GM23338 (cell line): Measurements from ENCODE around the gene ZMAT3. TPM values are rescaled to one million over a fixed set of nuclear protein-coding genes. Genes with fewer than 3 reads are reported as not detected.

Experiments
- ATAC-seq: fragments of 200-7000 bp; cut with Tn5 transposase; 3 replicates; pipeline ENCODE4 v1.9.1; 2020
- DNase-seq: peaks from one replicate; pipeline ENCODE4 v3.0.0-alpha.2; 2015; ENCODE audit warnings: low spot score
- H2AFZ ChIP-seq: fragments of 200-600 bp; sonication (generic); 2 replicates; pipeline ENCODE4 v1.8.0; 2016; ENCODE audit warnings: antibody characterized with exemption, mild to moderate bottlenecking, moderate library complexity
- H3F3A ChIP-seq: fragments of 200-600 bp; sonication (generic); replicated peaks from 2 replicates; pipeline ENCODE4 v1.8.0; 2017; ENCODE audit warnings: antibody characterized with exemption, mixed run types, low read depth
- H3K27ac ChIP-seq: fragments of 200-600 bp; sonication (generic); 2 replicates; pipeline ENCODE4 v1.6.1; 2016; ENCODE audit warnings: low read depth
- H3K27me3 ChIP-seq: fragments of 200-600 bp; sonication (generic); 2 replicates; pipeline ENCODE4 v1.8.0; 2016; ENCODE audit warnings: mild to moderate bottlenecking, mixed run types, moderate library complexity; ENCODE audit not compliant: insufficient read depth
- H3K36me3 ChIP-seq: fragments of 200-600 bp; sonication (generic); 2 replicates; pipeline ENCODE4 v1.8.0; 2016; ENCODE audit warnings: mild to moderate bottlenecking; ENCODE audit not compliant: insufficient read depth
- H3K4me1 ChIP-seq: fragments of 200-600 bp; sonication (generic); 2 replicates; pipeline ENCODE4 v1.8.0; 2016; ENCODE audit warnings: mild to moderate bottlenecking, moderate library complexity; ENCODE audit not compliant: insufficient read depth
- H3K4me2 ChIP-seq: fragments of 200-600 bp; sonication (generic); 2 replicates; pipeline ENCODE4 v1.7.1; 2017; ENCODE audit warnings: mixed run types
- H3K4me3 ChIP-seq: fragments of 200-600 bp; sonication (generic); 2 replicates; pipeline ENCODE4 v1.6.1; 2016; ENCODE audit warnings: mixed run types
- H3K79me2 ChIP-seq: fragments of 200-600 bp; sonication (generic); replicated peaks from 2 replicates; pipeline ENCODE4 v1.8.0; 2017; ENCODE audit warnings: mild to moderate bottlenecking; ENCODE audit not compliant: insufficient read depth
- H3K9me2 ChIP-seq: fragments of 200-600 bp; sonication (generic); 2 replicates; pipeline ENCODE4 v1.8.0; 2017; ENCODE audit not compliant: insufficient read depth
- H4K20me1 ChIP-seq: fragments of 200-600 bp; sonication (generic); replicated peaks from 2 replicates; pipeline ENCODE4 v1.8.0; 2017; ENCODE audit warnings: mild to moderate bottlenecking; ENCODE audit not compliant: insufficient read depth
- H3K27ac Mint-ChIP-seq: 2 replicates; pipeline ENCODE4 v1.8.0; 2020; ENCODE audit warnings: inconsistent platforms, mild to moderate bottlenecking, moderate library complexity, mixed read lengths
- H3K27me3 Mint-ChIP-seq: 3 replicates; pipeline ENCODE4 v1.8.0; 2022; ENCODE audit warnings: low read depth, mild to moderate bottlenecking, moderate library complexity, mixed read lengths, inconsistent platforms; ENCODE audit not compliant: insufficient read depth, poor library complexity
- H3K36me3 Mint-ChIP-seq: 3 replicates; pipeline ENCODE4 v1.8.0; 2021; ENCODE audit warnings: low read depth, mild to moderate bottlenecking, inconsistent platforms, moderate library complexity, mixed read lengths
- H3K4me1 Mint-ChIP-seq: 3 replicates; pipeline ENCODE4 v1.8.0; 2020; ENCODE audit warnings: mild to moderate bottlenecking, inconsistent platforms, mixed read lengths
- H3K4me3 Mint-ChIP-seq: 3 replicates; pipeline ENCODE4 v1.8.0; 2021; ENCODE audit warnings: moderate library complexity, mild to moderate bottlenecking, inconsistent platforms, mixed read lengths
- H3K9me3 Mint-ChIP-seq: 3 replicates; pipeline ENCODE4 v1.8.0; 2020; ENCODE audit warnings: moderate library complexity, mild to moderate bottlenecking, inconsistent platforms, mixed read lengths
- CREB1 ChIP-seq: fragments of 250-450 bp; sonication (Bioruptor Pico); IDR thresholded peaks from 2 replicates; pipeline ENCODE4 v1.5.0; 2020; ENCODE audit warnings: low read depth, mild to moderate bottlenecking, moderate library complexity
- CTCF ChIP-seq, 2 experiments: fragments of 200-600 bp in 1 of 2; sonication (generic) in 1 of 2; conservative IDR thresholded peaks; 2 replicates each; pipeline versions ENCODE4 v1.5.1 to v1.6.1; 2016 to 2017; ENCODE audit warnings: antibody characterized with exemption in 2 of 2, low read depth in 2 of 2, mild to moderate bottlenecking in 2 of 2, moderate library complexity in 1 of 2
- EZH2 ChIP-seq: fragments of 200-600 bp; sonication (generic); IDR thresholded peaks from one replicate; pipeline ENCODE4 v1.8.0; 2017; ENCODE audit warnings: antibody characterized with exemption, mild to moderate bottlenecking, low read depth; ENCODE audit not compliant: unreplicated experiment
- EZH2phosphoT487 ChIP-seq: fragments of 200-600 bp; sonication (generic); IDR thresholded peaks from one replicate; pipeline ENCODE4 v1.8.1; 2018; ENCODE audit warnings: antibody characterized with exemption; ENCODE audit not compliant: unreplicated experiment
- JUNB ChIP-seq: IDR thresholded peaks from one replicate; pipeline ENCODE4 v1.6.1; 2016; ENCODE audit warnings: antibody characterized with exemption; ENCODE audit not compliant: unreplicated experiment
- NANOG ChIP-seq: IDR thresholded peaks from 2 replicates; pipeline ENCODE4 v1.6.1; 2016; ENCODE audit warnings: antibody characterized with exemption, borderline replicate concordance
- ZNF462 ChIP-seq: fragments of 250-450 bp; sonication (Bioruptor Pico); IDR thresholded peaks from 2 replicates; pipeline ENCODE4 v1.5.0; 2020; ENCODE audit warnings: mild to moderate bottlenecking, moderate library complexity
- polyA plus RNA-seq: library from polyadenylated mRNA; unstranded; fragments of >200 nt; fragmentation: Nextera tagmentation; extraction: Ambion mirVana; gene quantifications from 2 replicates; pipeline ENCODE4 v1.2.1, GENCODE V29; 2016
- total RNA-seq: library from RNA; depleted of rRNA; stranded (reverse); fragments of >200 nt; shearing (Covaris generic); gene quantifications from 2 replicates; pipeline ENCODE4 v1.2.3, GENCODE V29; 2014
- TF ChIP-seq, protein P1 (sequence below): IDR thresholded peaks from one replicate; pipeline ENCODE4 v1.6.1; 2018; ENCODE audit warnings: antibody characterized with exemption; ENCODE audit not compliant: unreplicated experiment

Gene ZMAT3
- total and polyA plus RNA-seq, 2 experiments from 2014 or later, result 10.0 to 17.3 TPM

DNA sequence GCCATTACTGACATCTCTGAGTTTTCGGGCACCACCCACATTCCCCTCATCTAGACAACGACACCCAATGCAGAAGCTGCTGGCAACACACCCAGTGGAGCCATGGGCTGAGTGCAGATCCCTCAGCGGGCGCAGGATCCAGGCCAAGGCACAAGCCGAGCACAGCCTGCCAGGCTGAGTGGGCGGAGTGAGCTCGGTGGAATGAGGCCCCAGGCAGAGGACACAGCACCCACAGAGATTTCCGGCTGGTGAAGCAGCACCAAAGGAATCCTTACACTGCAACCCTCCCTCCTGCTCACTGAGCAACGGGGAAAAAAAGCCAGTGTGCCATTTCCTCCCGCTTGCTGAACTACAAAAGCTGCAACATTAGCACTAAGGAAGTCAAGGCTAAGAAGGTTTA lies 34.3 kb downstream of the ZMAT3 start:
- DNase-seq, result no peak
- Histone ChIP-seq H4K20me1 (no peaks in the 10 kb centered on the region), H3K4me2 (no peak overlapping the region), H3K79me2 (peaks cover 14% of the 10 kb centered on the region), H2AFZ (no peak overlapping the region), H3F3A (no peaks in the 10 kb centered on the region), H3K4me3 (no peak overlapping the region), H3K27me3 (no peaks in the 10 kb centered on the region), H3K4me1 (no peaks in the 10 kb centered on the region), H3K27ac (no peak overlapping the region), H3K36me3 (no peaks in the 10 kb centered on the region), H3K9me2 (peaks cover 6% of the 10 kb centered on the region; the same call in 1 of the 2 replicates)
- H3K36me3 Mint-ChIP-seq, result peaks cover 28% of the 10 kb centered on the region
- H3K9me3 Mint-ChIP-seq, result peaks cover 13% of the 10 kb centered on the region; the same call in 2 of the 3 replicates
- peaks cover 4% of the 10 kb centered on the region; the same call in 1 of the 3 replicates for H3K4me1 Mint-ChIP-seq
- TF ChIP-seq EZH2phosphoT487, result no peak
- TF ChIP-seq CREB1 (CRISPR knock-in tag), result no peak
- no peak for TF ChIP-seq NANOG
- no peak for TF ChIP-seq JUNB
- TF ChIP-seq ZNF462 (CRISPR knock-in tag), result no peak
- no peak for TF ChIP-seq CTCF (conservative IDR thresholded peaks at IDR 0.05; ENCODE audit: low read depth in 2 of 2)
- TF ChIP-seq, protein P1, sequence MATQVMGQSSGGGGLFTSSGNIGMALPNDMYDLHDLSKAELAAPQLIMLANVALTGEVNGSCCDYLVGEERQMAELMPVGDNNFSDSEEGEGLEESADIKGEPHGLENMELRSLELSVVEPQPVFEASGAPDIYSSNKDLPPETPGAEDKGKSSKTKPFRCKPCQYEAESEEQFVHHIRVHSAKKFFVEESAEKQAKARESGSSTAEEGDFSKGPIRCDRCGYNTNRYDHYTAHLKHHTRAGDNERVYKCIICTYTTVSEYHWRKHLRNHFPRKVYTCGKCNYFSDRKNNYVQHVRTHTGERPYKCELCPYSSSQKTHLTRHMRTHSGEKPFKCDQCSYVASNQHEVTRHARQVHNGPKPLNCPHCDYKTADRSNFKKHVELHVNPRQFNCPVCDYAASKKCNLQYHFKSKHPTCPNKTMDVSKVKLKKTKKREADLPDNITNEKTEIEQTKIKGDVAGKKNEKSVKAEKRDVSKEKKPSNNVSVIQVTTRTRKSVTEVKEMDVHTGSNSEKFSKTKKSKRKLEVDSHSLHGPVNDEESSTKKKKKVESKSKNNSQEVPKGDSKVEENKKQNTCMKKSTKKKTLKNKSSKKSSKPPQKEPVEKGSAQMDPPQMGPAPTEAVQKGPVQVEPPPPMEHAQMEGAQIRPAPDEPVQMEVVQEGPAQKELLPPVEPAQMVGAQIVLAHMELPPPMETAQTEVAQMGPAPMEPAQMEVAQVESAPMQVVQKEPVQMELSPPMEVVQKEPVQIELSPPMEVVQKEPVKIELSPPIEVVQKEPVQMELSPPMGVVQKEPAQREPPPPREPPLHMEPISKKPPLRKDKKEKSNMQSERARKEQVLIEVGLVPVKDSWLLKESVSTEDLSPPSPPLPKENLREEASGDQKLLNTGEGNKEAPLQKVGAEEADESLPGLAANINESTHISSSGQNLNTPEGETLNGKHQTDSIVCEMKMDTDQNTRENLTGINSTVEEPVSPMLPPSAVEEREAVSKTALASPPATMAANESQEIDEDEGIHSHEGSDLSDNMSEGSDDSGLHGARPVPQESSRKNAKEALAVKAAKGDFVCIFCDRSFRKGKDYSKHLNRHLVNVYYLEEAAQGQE, result no peak
- TF ChIP-seq EZH2, result no peak
- H3K4me3 Mint-ChIP-seq, result no peak overlapping the region
- peaks cover 3% of the 10 kb centered on the region for H3K27me3 Mint-ChIP-seq
- no peak overlapping the region for H3K27ac Mint-ChIP-seq
- no peak for ATAC-seq
